Testis (tissue), 3 donors: Measurements from ENCODE around the gene CLEC2L. TPM values are rescaled to one million over a fixed set of nuclear protein-coding genes. Genes with fewer than 3 reads are reported as not detected.

Experiments used
- DNase-seq: peaks from one replicate; pipeline ENCODE4 v3.0.0-alpha.2; 2019
- H3K27ac ChIP-seq, 2 donors: fragments of 200-600 bp; sonication (generic); one replicate each; pipeline ENCODE4 v1.5.1; 2019
- H3K27me3 ChIP-seq: fragments of 200-600 bp; sonication (generic); one replicate; pipeline ENCODE4 v1.5.1; 2019
- H3K36me3 ChIP-seq: fragments of 200-600 bp; sonication (generic); one replicate; pipeline ENCODE4 v1.5.1; 2017; ENCODE audit warnings: low read depth; ENCODE audit errors: missing control alignments
- H3K4me1 ChIP-seq: fragments of 200-600 bp; sonication (generic); one replicate; pipeline ENCODE4 v1.5.1; 2019
- H3K4me3 ChIP-seq, 2 donors: fragments of 200-600 bp; sonication (generic); one replicate each; pipeline ENCODE4 v1.5.1; 2017 to 2019
- H3K9me3 ChIP-seq: fragments of 200-600 bp; sonication (generic); one replicate; pipeline ENCODE4 v1.5.1; 2017
- CTCF ChIP-seq, 3 experiments: fragments of 450-650 bp in 2 of 3; fragments of 200-600 bp in 1 of 3; sonication (generic) in 1 of 3; IDR thresholded peaks; one replicate each; pipeline ENCODE4 v1.5.1; 2016 to 2019; ENCODE audit warnings: antibody characterized with exemption in 3 of 3, mild to moderate bottlenecking in 2 of 3, moderate library complexity in 1 of 3
- POLR2A ChIP-seq: fragments of 450-650 bp; IDR thresholded peaks from one replicate; pipeline ENCODE4 v1.6.1; 2017; ENCODE audit warnings: antibody characterized with exemption, mild to moderate bottlenecking, moderate library complexity
- WGBS, 2 donors: methylation state at CpG; one replicate each; pipeline ENCODE4 v1.1.5; 2018; 5-methylcytosine and 5-hydroxymethylcytosine counted together
- intact Hi-C: fragments of 100-400 bp; cut with DNase I; formaldehyde crosslinking; loops from one replicate; pipeline ENCODE4 v1.15.1; 2023; ENCODE audit warnings: low total_unique reads
- polyA plus RNA-seq: library from polyadenylated mRNA; stranded (reverse); fragments of 350-450 nt; fragmentation: Illumina TruSeq; extraction: RNeasy Lipid Tissue Mini Kit (QIAGEN cat#74804); gene quantifications from one replicate; pipeline ENCODE4 v1.2.3, GENCODE V29; 2014; ENCODE audit warnings: low read depth, low replicate concordance; ENCODE audit not compliant: insufficient read depth
- total RNA-seq, 2 donors: library from RNA; depleted of rRNA; stranded (reverse); fragments of >200 nt; gene quantifications; one replicate each; pipeline ENCODE4 v1.2.3, GENCODE V29; 2016

Gene CLEC2L
- total and polyA plus RNA-seq, 3 donors from 2014 or later: 0.79 to 1.6 (median 0.81) TPM

GRCh38 chr7:139570626-139571025, 47.1 kb downstream of the CLEC2L start:
- WGBS, 2 donors: 51 to 69% methylated on average over 5 of the region's 5 CpGs
- Histone ChIP-seq H3K27me3 (no peaks in the 10 kb centered on the region), H3K27ac (no peak overlapping the region), H3K36me3 (no peaks in the 10 kb centered on the region), H3K4me1 (no peaks in the 10 kb centered on the region), H3K9me3 (no peaks in the 10 kb centered on the region), H3K4me3 (no peak overlapping the region)
- intact Hi-C loops: no loop called here
- TF ChIP-seq CTCF (IDR thresholded peaks at IDR 0.05) (no peak), POLR2A (no peak)
- no peak for DNase-seq

GRCh38 chr7:139571190-139571589, 47.7 kb downstream of the CLEC2L start:
- Histone ChIP-seq H3K27ac (no peak overlapping the region), H3K9me3 (no peaks in the 10 kb centered on the region), H3K36me3 (no peaks in the 10 kb centered on the region), H3K4me3 (peak overlapping the region in 1 of 2 donors; percentile 23), H3K27me3 (no peaks in the 10 kb centered on the region), H3K4me1 (no peaks in the 10 kb centered on the region)
- 61 to 78% methylated on average over 20 of the region's 20 CpGs for WGBS, 2 donors
- DNase-seq: no peak
- intact Hi-C loops: no loop called here
- no peak for TF ChIP-seq CTCF (IDR thresholded peaks at IDR 0.05)
- no peak for TF ChIP-seq POLR2A

GRCh38 chr7:139571651-139572050, 48.2 kb downstream of the CLEC2L start:
- H3K36me3 ChIP-seq: no peaks in the 10 kb centered on the region
- 58 to 79% methylated on average over 20 of the region's 20 CpGs for WGBS, 2 donors
- H3K9me3 ChIP-seq: no peaks in the 10 kb centered on the region
- peak overlapping the region in 1 of 2 donors; percentile 23 for H3K4me3 ChIP-seq
- no peaks in the 10 kb centered on the region for H3K27me3 ChIP-seq
- no peaks in the 10 kb centered on the region for H3K4me1 ChIP-seq
- TF ChIP-seq POLR2A (no peak), CTCF (IDR thresholded peaks at IDR 0.05) (no peak)
- H3K27ac ChIP-seq: no peak overlapping the region
- intact Hi-C loops: no loop called here
- no peak for DNase-seq

GRCh38 chr7:139572071-139572470, 48.6 kb downstream of the CLEC2L start:
- Histone ChIP-seq H3K36me3 (no peaks in the 10 kb centered on the region), H3K4me1 (no peaks in the 10 kb centered on the region), H3K27ac (no peak overlapping the region), H3K27me3 (no peaks in the 10 kb centered on the region), H3K9me3 (no peaks in the 10 kb centered on the region), H3K4me3 (peak overlapping the region in 1 of 2 donors; percentile 23)
- no peak for DNase-seq
- intact Hi-C loops: no loop called here
- no peak for TF ChIP-seq CTCF (IDR thresholded peaks at IDR 0.05)
- no peak for TF ChIP-seq POLR2A
- 73 to 86% methylated on average over 15 of the region's 15 CpGs for WGBS, 2 donors

GRCh38 chr7:139572704-139573385, 49.4 kb downstream of the CLEC2L start:
- no peak for DNase-seq
- peak overlapping the region in 1 of 2 donors; percentile 13 for H3K4me3 ChIP-seq
- WGBS, 2 donors: 59 to 84% methylated on average over 20 to 38 of the region's 38 CpGs
- intact Hi-C loops: no loop called here
- no peak overlapping the region for H3K27ac ChIP-seq
- TF ChIP-seq POLR2A (no peak), CTCF (IDR thresholded peaks at IDR 0.05) (no peak)
- H3K9me3 ChIP-seq: no peaks in the 10 kb centered on the region
- H3K27me3 ChIP-seq: no peaks in the 10 kb centered on the region
- H3K36me3 ChIP-seq: no peaks in the 10 kb centered on the region
- H3K4me1 ChIP-seq: no peaks in the 10 kb centered on the region
